Hematopoietic multipotent progenitor cell treated with erythropoietin and hydrocortisone succinate and interleukin-3 and kit ligand, for 17 days (in vitro differentiated cells): Measurements from ENCODE around the gene PCED1B.
"Not testable (repeated sequence)": the region's sequence is repeated elsewhere in the genome, so short reads cannot be mapped to it uniquely, and the experiment has no call there.

Experiments used
- DNase-seq: peaks from one replicate; pipeline ENCODE4 v3.0.0-alpha.2; 2015; ENCODE audit warnings: low spot score

Gene PCED1B

GRCh38 chr12:47274760-47275159 lies 195.3 kb downstream of the PCED1B start:
- DNase-seq, result no peak

- DNase-seq, result no peak
Measured at GRCh38 chr12:47276253-47276620, 196.8 kb downstream of the PCED1B start.

GRCh38 chr12:47276621-47277309 lies 197.3 kb downstream of the PCED1B start:
- peak; percentile 49 for DNase-seq

GRCh38 chr12:47277972-47278448 lies 198.6 kb downstream of the PCED1B start:
- peak; percentile 66 for DNase-seq

GRCh38 chr12:47279758-47280157 lies 200.3 kb downstream of the PCED1B start:
- DNase-seq, result not testable (repeated sequence)

GRCh38 chr12:47280543-47281300 lies 201.3 kb downstream of the PCED1B start:
- no peak for DNase-seq

- DNase-seq, result peak; percentile 37
Measured at GRCh38 chr12:47281667-47282171, 202.3 kb downstream of the PCED1B start.

- no peak for DNase-seq
Measured at GRCh38 chr12:47282206-47282605, 202.8 kb downstream of the PCED1B start.
